ENCODE data around the gene OSER1. TPM values are rescaled to one million over a fixed set of nuclear protein-coding genes. Genes with fewer than 3 reads are reported as not detected.

The OSER1 gene
- total and polyA plus RNA-seq, 8 donors, result 7.8 to 87.5 (median 31.7) TPM

DNA sequence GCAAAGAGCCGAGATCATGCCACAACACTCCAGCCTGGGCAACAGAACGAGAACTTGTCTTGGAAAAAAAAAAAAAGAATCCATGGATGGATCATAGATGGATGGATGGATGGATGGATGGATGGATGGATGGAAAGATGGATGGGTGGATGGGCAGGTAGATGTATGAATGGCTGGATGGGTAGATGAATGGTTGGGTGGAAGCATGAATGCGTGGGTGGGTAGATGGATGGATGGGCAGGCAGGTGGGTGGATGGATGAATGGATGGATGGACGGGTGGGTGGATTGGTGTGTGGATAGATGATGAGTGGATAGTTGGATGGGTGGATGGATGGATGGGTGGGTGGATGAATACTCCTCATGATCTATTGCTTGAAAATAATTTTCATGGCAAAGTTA, 25.0 kb downstream of the OSER1 start:
- Histone ChIP-seq H3K4me3 (peak overlapping the region; percentile 44 to 55 (median 50)), H3K27me3 (peaks cover 0 to 25% (median 14%) of the 10 kb centered on the region in 3 donors), H3K9me3 (no peaks in the 10 kb centered on the region), H3K27ac (peak overlapping the region in 3 of 5 donors; percentile 80 to 91 (median 80)), H3K36me3 (no peaks in the 10 kb centered on the region), H3K4me1 (peaks cover 6 to 47% (median 27%) of the 10 kb centered on the region in 4 donors)
- TF ChIP-seq POLR2AphosphoS5 (IDR thresholded peaks at IDR 0.05), result no peak
- DNase-seq, result no peak
- WGBS, 5 donors, result 77 to 95% (median 92%) methylated on average over 4 of the region's 4 CpGs
- intact Hi-C loops (cut with DNase I; ENCODE audit: low total_unique reads), result no loop called here

- Histone ChIP-seq H3K27ac (peak overlapping the region in 3 of 5 donors; percentile 46 to 91 (median 80)), H3K9me3 (no peaks in the 10 kb centered on the region), H3K4me1 (peaks cover 6 to 32% (median 20%) of the 10 kb centered on the region in 4 donors), H3K4me3 (peak overlapping the region in 3 of 4 donors; percentile 31 to 49 (median 44)), H3K27me3 (peaks cover 0 to 31% (median 14%) of the 10 kb centered on the region in 3 donors), H3K36me3 (no peaks in the 10 kb centered on the region)
- intact Hi-C loops (cut with DNase I; ENCODE audit: low total_unique reads), result no loop called here
- WGBS, 5 donors, result 74 to 85% (median 77%) methylated on average over 2 to 7 of the region's 7 CpGs
- TF ChIP-seq CTCF (IDR thresholded peaks at IDR 0.05), result no peak
- no peak for DNase-seq
These were observed 27.3 kb downstream of the OSER1 start for GRCh38 chr20:44183282-44183681.

- Histone ChIP-seq H3K36me3 (no peaks in the 10 kb centered on the region), H3K27me3 (peaks cover 0 to 30% (median 14%) of the 10 kb centered on the region in 3 donors), H3K4me3 (peak overlapping the region in 3 of 4 donors; percentile 31 to 49 (median 44)), H3K27ac (peak overlapping the region in 3 of 5 donors; percentile 46 to 91 (median 80)), H3K9me3 (no peaks in the 10 kb centered on the region), H3K4me1 (peaks cover 2 to 28% (median 18%) of the 10 kb centered on the region in 4 donors)
- no peak for DNase-seq
- intact Hi-C loops (cut with DNase I; ENCODE audit: low total_unique reads), result no loop called here
- 72 to 93% (median 90%) methylated on average over 3 of the region's 3 CpGs for WGBS, 5 donors
- TF ChIP-seq CTCF (IDR thresholded peaks at IDR 0.05) (no peak), POLR2AphosphoS5 (IDR thresholded peaks at IDR 0.05) (no peak), EP300 (IDR thresholded peaks at IDR 0.05) (no peak), POLR2A (IDR thresholded peaks at IDR 0.05) (no peak)
These were observed 27.7 kb downstream of the OSER1 start for GRCh38 chr20:44182863-44183262.

DNA sequence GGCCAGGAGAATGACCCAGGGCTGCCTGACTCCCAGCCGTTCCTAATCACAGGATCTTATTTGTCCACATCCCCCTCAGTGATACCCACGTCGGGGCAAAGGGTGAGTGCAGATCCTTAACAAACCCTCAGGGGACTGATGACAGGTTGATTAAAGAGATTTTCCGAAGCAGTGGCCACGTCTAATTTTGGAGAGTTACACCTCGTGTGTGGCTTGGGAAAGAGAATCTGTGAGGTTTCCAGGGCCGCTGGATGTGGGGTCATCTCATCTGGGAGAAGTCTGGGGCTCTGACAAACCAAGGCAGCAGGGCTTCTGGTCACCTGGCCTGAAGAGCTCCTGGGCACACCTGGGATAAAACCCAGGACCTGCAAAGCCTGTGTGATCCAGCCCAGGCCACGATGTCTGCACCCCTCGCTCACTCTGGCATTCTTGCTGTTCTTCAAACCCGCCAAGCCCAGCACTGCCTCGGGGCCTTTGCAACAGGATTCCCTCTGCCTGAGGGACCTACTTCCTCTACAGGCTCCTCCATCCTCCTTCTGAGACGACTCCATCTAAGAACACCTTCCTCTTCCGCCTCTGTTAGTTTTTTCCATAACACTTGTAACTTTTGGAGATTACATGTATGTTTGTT, 28.3 kb downstream of the OSER1 start:
- WGBS, 5 donors, result 40 to 54% (median 43%) methylated on average over 13 of the region's 13 CpGs
- H3K36me3 ChIP-seq, result no peaks in the 10 kb centered on the region
- H3K27me3 ChIP-seq, result peaks cover 0 to 23% (median 13%) of the 10 kb centered on the region in 3 donors
- H3K4me3 ChIP-seq, result peak overlapping the region in 3 of 4 donors; percentile 2 to 44 (median 17)
- DNase-seq, result no peak
- H3K9me3 ChIP-seq, result no peaks in the 10 kb centered on the region
- TF ChIP-seq POLR2AphosphoS5 (IDR thresholded peaks at IDR 0.05) (no peak), POLR2A (IDR thresholded peaks at IDR 0.05) (no peak), CTCF (IDR thresholded peaks at IDR 0.05) (no peak), EP300 (IDR thresholded peaks at IDR 0.05) (no peak)
- H3K4me1 ChIP-seq, result peaks cover 3 to 27% (median 17%) of the 10 kb centered on the region in 4 donors
- intact Hi-C loops (cut with DNase I; ENCODE audit: low total_unique reads), result no loop called here
- peak overlapping the region in 4 of 5 donors; percentile 33 to 91 (median 70) for H3K27ac ChIP-seq

DNA sequence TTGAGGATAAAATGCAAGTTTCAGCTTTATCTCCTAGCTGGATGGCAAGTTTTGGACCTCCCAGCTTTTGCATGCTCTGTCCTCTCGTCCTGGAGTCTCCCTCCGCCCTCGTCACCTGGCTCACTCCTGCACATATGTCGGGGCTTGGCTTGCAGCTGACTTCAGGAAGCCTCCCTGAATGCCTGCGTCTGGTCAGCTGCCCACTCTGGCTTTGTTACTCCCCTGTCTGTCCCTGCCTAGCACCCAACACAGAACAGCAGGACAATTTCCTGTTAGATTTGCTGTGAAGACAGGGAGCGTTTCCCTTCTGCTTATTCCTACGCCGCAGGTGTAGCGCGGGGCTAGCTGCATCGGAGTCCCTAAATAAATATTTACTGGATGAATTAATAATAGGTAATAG, 29.0 kb downstream of the OSER1 start:
- Histone ChIP-seq H3K27me3 (peaks cover 0 to 17% (median 7%) of the 10 kb centered on the region in 3 donors), H3K27ac (peak overlapping the region in 4 of 5 donors; percentile 33 to 91 (median 70)), H3K9me3 (no peaks in the 10 kb centered on the region), H3K4me3 (peak overlapping the region in 3 of 4 donors; percentile 2 to 44 (median 19)), H3K36me3 (no peaks in the 10 kb centered on the region), H3K4me1 (peaks cover 6 to 27% (median 13%) of the 10 kb centered on the region in 4 donors)
- TF ChIP-seq POLR2A (IDR thresholded peaks at IDR 0.05), result no peak
- no peak for TF ChIP-seq POLR2AphosphoS5 (IDR thresholded peaks at IDR 0.05)
- no peak for TF ChIP-seq CTCF (IDR thresholded peaks at IDR 0.05)
- WGBS, 5 donors, result 18 to 39% (median 32%) methylated on average over 11 of the region's 11 CpGs
- intact Hi-C loops (cut with DNase I; ENCODE audit: low total_unique reads), result no loop called here
- peak in 1 of 2 donors; percentile 28 for DNase-seq

Measured in stomach (tissue), 9 donors.